Ishikawa (cell line): ENCODE results near the gene RASSF1.

Source experiments
- TAF1 ChIP-seq: IDR thresholded peaks from 2 replicates; pipeline ENCODE4 v1.6.1; 2012; ENCODE audit warnings: low read depth, mild to moderate bottlenecking
- YY1 ChIP-seq: IDR thresholded peaks from 2 replicates; pipeline ENCODE4 v1.6.1; 2012; ENCODE audit warnings: low read depth

GRCh38 chr3:50342813-50343633 is 2.4 kb upstream of the RASSF1 start:
- no peak for TF ChIP-seq TAF1
- TF ChIP-seq YY1 = no peak
